ENCODE measurements around the gene MSL1.

DNA sequence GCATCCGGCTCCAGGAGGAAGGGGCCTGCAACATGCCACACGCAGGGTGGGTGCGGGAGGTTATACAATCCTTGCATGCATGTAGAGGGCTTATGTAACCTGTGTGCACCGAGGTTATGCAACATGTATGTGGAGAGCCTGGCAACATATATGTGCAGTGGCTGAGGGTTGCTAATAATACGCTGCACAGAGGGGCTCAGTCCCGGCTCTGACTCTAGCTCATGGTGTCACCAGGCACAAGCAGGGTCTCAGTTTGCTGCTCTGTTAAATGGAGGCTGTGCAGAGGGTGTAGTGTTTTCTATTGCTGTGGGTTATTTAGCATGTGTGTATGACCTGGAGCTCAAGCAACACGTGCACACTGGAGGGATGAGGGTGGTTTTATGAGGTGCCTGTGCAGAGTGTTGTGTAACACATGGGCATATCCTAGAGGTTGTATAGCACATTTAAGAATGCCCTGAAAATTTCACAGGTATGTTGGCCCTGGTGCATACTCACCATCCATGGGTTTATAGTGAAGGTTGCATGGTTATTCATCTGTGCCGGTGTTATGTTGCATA, 45.8 kb upstream of the MSL1 start:
- TF ChIP-seq, protein P1, sequence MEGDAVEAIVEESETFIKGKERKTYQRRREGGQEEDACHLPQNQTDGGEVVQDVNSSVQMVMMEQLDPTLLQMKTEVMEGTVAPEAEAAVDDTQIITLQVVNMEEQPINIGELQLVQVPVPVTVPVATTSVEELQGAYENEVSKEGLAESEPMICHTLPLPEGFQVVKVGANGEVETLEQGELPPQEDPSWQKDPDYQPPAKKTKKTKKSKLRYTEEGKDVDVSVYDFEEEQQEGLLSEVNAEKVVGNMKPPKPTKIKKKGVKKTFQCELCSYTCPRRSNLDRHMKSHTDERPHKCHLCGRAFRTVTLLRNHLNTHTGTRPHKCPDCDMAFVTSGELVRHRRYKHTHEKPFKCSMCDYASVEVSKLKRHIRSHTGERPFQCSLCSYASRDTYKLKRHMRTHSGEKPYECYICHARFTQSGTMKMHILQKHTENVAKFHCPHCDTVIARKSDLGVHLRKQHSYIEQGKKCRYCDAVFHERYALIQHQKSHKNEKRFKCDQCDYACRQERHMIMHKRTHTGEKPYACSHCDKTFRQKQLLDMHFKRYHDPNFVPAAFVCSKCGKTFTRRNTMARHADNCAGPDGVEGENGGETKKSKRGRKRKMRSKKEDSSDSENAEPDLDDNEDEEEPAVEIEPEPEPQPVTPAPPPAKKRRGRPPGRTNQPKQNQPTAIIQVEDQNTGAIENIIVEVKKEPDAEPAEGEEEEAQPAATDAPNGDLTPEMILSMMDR (IDR thresholded peaks at IDR 0.05): no peak
- TF ChIP-seq POLR2A (IDR thresholded peaks at IDR 0.05): no peak
